Measurements from ENCODE around the gene DGCR2.
"Not testable (repeated sequence)": the region's sequence is repeated elsewhere in the genome, so short reads cannot be mapped to it uniquely, and the experiment has no call there.

- not testable (repeated sequence) for TF ChIP-seq POLR2AphosphoS5, CTCF, POLR2A (IDR thresholded peaks at IDR 0.05)
Observed at GRCh38 chr22:19032156-19032785, 89.9 kb downstream of the DGCR2 start.
